Urinary bladder (tissue), 4 donors: Measurements from ENCODE around the gene MMP15. TPM values are rescaled to one million over a fixed set of nuclear protein-coding genes. Genes with fewer than 3 reads are reported as not detected.

Source experiments
- DNase-seq: peaks from one replicate; pipeline ENCODE4 v3.0.0-alpha.2; 2015; ENCODE audit errors: extremely low spot score
- H3K27ac ChIP-seq: one replicate; pipeline ENCODE4 v1.5.1; 2013; ENCODE audit warnings: low read depth, mild to moderate bottlenecking, moderate library complexity
- H3K36me3 ChIP-seq: one replicate; pipeline ENCODE4 v1.6.1; 2013; ENCODE audit warnings: mild to moderate bottlenecking, moderate library complexity; ENCODE audit not compliant: insufficient read depth
- H3K4me1 ChIP-seq: one replicate; pipeline ENCODE4 v1.6.1; 2013; ENCODE audit warnings: mild to moderate bottlenecking, moderate library complexity; ENCODE audit not compliant: insufficient read depth
- H3K4me3 ChIP-seq: one replicate; pipeline ENCODE4 v1.5.1; 2013; ENCODE audit warnings: low read depth, low read length
- WGBS: extraction: QIAGEN DNeasy Blood & Tissue Kit; methylation state at CpG from one replicate; pipeline ENCODE4 v1.1.7; 2013; 5-methylcytosine and 5-hydroxymethylcytosine counted together
- polyA plus RNA-seq: library from polyadenylated mRNA; stranded (reverse); fragments of 200-250 nt; gene quantifications from one replicate; pipeline ENCODE4 v1.2.3, GENCODE V29; 2013
- total RNA-seq: library from RNA; depleted of rRNA; stranded (reverse); fragments of >200 nt; gene quantifications from one replicate; pipeline ENCODE4 v1.2.3, GENCODE V29; 2014
- donor health status: healthy with polysubstance abuse.
- donor health status: healthy.

MMP15 gene
- total and polyA plus RNA-seq, 2 donors: 10.6 to 11.1 TPM

DNA sequence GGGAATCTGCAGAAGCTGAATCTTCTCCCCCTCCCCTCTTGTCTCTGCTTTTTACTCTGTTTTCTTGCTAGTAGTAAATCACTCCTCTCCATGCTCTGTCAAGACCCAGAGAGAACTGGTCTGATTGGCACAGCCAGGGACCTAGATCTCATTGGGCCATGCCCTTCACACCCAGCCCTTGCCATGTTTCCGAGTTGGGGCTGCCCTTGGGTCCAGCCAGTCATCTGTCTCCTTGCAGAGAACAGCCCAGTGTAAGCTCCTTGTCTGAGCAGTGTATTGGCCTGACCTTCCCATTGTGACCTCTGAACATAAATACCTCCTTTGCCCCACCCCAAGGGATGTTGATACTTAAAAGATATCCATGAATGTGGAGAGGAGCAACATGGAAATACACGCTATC is 3.9 kb downstream of the MMP15 start:
- Histone ChIP-seq H3K27ac (no peak overlapping the region), H3K4me1 (no peaks in the 10 kb centered on the region), H3K36me3 (no peaks in the 10 kb centered on the region), H3K4me3 (no peak overlapping the region)
- 92% methylated on average over 2 of the region's 2 CpGs for WGBS
- DNase-seq: no peak

DNA sequence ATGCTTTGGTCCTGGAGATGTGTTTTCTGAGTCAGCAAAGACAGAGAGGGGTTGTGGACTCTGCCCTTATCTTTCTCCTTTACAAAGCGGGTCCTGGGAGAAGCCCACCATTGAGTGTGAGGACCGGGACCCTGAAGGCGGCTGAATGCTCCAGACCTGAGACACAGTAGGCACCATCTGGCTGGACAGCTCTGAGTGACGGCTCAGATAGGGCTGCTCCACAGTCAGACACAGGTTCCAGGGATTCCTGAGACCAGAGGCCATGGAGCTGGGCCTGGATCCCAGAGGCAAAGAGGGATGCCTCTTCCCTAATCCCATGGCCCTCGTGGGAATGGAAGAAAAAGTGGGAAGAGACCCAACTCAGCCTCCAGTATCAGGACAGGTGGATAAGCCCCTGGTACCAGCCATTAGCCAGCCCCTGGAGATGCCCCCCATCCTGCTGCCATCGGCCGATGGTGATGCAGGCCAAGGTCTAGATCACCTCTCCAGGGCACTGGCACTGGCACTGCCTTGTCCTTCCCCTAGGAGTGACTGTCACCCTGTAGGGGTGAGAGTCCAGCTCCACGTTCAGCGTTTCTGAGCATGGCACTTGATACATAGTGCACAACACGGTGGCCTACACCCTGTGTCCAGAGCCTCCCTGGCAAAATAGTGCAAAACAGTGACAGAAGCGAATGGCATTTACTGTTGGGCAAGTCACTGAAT is 4.7 kb downstream of the MMP15 start:
- Histone ChIP-seq H3K36me3 (no peaks in the 10 kb centered on the region), H3K4me1 (no peaks in the 10 kb centered on the region), H3K4me3 (no peak overlapping the region), H3K27ac (no peak overlapping the region)
- 85% methylated on average over 11 of the region's 11 CpGs for WGBS
- no peak for DNase-seq

DNA sequence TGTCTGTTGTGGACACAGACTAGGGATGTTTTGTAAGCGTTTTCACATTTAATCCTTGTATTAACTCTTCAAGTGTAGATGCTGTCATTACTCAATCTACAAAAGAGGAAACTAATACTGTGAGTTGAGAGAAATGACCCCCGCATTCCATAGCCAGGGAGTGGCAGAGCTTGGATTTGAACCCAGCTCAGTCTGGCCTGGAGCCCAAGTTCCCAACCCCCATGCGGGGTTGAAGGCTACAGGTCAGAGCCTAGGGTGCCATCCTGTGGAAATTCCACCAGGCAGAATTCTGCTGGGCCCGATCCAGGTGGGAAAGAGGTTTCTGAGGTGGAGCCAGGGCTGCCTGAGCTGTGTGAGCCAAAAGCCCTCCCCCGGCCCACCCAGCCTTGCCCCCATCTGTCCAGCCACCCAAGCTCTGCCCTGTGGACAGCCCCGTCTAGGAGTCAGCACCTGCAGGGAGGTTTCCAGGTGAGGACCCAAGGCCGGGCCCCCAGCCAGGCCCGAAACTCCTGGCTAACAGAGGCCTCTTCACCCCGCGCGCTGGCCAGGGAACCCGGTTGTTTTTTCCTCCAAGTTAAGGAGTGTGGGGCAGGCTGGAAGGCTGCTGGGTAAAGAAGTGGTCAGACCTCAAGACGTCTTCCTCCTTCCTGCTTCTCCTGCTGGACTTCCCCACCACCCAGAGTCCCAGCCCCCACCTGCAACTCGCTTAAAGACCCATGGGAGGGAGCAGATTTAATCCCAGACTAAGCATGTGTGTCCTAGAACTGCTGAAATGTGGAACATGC is 5.7 kb downstream of the MMP15 start:
- 66% methylated on average over 14 of the region's 14 CpGs for WGBS
- no peaks in the 10 kb centered on the region for H3K4me1 ChIP-seq
- H3K27ac ChIP-seq: no peak overlapping the region

GRCh38 chr16:58032710-58033293 is 7.2 kb downstream of the MMP15 start:
- H3K36me3 ChIP-seq: no peaks in the 10 kb centered on the region
- no peak for DNase-seq
- no peak overlapping the region for H3K27ac ChIP-seq
- H3K4me3 ChIP-seq: no peak overlapping the region
- H3K4me1 ChIP-seq: no peaks in the 10 kb centered on the region
- WGBS: 30% methylated on average over 15 of the region's 15 CpGs

More for the DNA sequence above, 5.7 kb downstream of the MMP15 start:
- Histone ChIP-seq H3K4me3 (no peak overlapping the region), H3K36me3 (no peaks in the 10 kb centered on the region)
- no peak for DNase-seq

DNA sequence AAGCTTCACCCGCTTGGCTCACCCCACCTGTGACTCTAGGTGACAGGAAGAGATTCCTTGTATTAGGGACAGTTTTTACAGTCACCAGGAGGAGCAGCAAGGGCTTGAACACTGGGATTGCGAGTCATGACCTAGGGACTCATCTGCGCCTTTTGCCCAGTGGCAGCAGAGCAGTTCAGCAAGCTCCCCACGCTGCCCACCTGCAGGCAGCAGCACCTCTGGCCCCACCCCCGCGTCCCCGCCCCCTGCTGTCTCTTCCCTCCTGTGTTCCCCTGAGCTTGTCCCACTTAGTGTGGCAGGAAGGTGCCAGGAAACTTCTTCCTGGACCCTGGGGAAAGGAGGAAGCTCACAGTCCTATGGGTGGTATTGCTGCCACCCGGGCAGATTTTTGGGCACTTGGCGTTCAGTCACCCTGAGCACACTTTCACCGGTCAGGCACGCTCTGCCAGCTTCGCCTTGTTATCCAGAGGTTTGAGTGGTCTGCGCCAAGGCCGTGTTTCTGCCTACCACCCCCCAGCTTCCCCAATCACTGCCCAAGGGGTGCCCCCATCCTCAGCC is 8.7 kb downstream of the MMP15 start:
- DNase-seq: no peak
- 95% methylated on average over 14 of the region's 14 CpGs for WGBS
- Histone ChIP-seq H3K4me1 (no peaks in the 10 kb centered on the region), H3K27ac (no peak overlapping the region), H3K4me3 (no peak overlapping the region), H3K36me3 (no peaks in the 10 kb centered on the region)

DNA sequence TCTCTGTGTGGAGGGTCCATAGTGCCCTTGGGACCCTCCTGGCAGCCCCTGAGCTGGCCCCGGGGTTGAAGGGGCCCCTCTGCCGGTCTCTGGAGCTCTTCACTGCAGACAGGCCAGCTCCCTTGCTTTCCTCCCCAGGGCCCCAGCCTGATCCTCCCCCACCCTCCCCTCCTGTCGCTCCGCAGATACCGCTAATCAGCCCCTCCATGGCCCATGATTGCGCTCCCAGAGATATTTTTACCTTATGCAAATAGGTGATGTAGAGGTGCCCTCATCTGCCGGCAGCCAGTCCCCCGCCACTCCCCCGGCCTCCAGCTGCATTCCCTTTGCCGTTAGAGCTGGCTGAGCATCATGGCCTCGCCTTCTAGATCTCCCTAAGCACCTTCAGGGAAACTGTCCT is 9.2 kb downstream of the MMP15 start:
- Histone ChIP-seq H3K36me3 (no peaks in the 10 kb centered on the region), H3K4me3 (no peak overlapping the region), H3K4me1 (no peaks in the 10 kb centered on the region), H3K27ac (no peak overlapping the region)
- WGBS: 80% methylated on average over 11 of the region's 11 CpGs
- no peak for DNase-seq

DNA sequence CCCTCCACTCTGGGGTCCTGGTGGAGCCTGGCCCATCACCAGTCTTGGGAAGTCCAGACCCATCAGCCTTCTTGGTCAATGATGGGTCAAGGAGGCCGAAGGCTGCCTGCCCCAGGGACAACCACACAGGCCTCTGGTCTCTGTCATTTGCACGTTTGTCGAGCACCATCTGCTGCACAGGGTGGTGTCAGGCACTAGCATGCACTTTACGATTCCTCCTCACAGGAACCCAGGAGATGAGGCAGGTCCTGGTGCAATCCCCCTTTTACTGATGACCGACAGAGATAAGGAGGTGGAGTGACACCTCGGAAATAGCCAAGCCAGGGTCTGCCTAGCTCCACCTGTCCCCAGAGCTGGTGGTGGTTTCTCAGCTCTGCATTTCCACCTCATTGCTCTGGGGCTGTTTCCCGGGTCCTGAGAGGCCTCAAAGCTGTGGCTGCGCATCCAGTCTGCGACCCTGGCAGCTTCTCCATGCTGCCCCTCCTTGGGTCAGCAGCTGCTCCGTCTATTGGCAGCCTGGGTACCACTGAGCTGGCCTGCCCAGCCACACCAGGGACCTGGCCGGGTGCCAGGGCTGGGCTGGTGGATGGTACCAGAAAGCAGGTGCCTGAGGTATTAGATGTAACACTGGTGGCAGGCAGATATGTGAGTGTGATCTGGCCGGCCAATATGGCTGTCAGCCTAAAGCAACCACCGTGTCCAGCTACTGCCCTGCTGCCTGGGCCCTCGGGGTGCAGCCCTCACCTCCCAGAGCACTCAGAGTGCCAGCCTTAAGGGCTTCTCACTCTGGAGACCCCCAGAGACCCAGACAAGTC is 10.0 kb downstream of the MMP15 start:
- H3K36me3 ChIP-seq: no peaks in the 10 kb centered on the region
- no peaks in the 10 kb centered on the region for H3K4me1 ChIP-seq
- WGBS: 86% methylated on average over 14 of the region's 14 CpGs

DNA sequence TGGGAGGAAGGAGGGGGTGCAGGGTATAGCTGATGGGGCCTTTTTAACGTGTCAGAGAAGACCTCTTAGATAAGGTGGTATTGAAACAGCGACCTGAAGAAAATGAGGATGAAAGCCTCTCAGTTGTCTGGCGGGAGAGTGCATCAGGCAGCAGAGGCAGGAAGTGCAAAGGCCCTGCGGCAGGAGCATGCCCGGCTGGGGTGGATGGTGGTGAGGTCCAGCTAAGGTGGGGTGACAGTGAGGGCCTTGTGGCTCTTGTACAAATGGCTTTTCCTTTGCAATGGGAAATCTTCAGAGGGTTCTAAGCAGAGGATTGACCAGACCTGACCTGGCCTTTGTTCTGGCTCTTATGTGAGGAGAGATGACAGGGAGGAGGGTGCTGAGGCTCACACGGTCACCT is 11.4 kb downstream of the MMP15 start:
- H3K27ac ChIP-seq: no peak overlapping the region
- H3K4me1 ChIP-seq: no peaks in the 10 kb centered on the region
- 93% methylated on average over 6 of the region's 6 CpGs for whole genome bisulfite sequencing
- DNase-seq: no peak
- no peak overlapping the region for H3K4me3 ChIP-seq
- H3K36me3 ChIP-seq: no peaks in the 10 kb centered on the region

More for the DNA sequence above, 10.0 kb downstream of the MMP15 start:
- Histone ChIP-seq H3K4me3 (no peak overlapping the region), H3K27ac (no peak overlapping the region)
- DNase-seq: no peak

DNA sequence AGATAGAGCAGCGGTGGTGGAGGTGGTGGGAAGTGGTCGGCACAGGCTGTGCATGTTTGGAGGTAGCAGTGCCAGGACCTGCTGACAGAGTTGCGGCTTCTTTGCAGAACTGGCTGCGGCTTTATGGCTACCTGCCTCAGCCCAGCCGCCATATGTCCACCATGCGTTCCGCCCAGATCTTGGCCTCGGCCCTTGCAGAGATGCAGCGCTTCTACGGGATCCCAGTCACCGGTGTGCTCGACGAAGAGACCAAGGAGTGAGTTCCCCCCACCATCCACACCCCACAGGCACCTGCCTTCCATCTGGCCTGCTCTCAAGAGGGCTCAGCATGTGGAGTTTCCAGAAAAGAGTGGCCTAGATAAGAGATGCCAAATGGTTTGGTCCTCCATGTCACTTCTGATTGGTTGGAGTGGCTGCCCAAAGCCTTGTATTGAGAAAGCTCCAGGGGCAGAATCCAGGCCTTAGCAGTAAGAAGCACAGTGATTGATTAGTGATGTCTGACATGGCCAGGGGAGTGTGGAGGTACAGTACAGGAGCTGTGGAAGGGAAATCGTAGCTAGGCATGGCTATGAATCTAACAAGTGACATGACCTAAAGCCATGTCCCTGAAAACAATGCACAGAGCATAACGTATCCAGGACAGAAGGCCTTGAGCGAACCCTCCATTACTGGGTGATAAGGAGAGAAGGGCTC is 12.0 kb downstream of the MMP15 start:
- DNase-seq: no peak
- no peak overlapping the region for H3K27ac ChIP-seq
- H3K36me3 ChIP-seq: no peaks in the 10 kb centered on the region
- H3K4me3 ChIP-seq: no peak overlapping the region
- H3K4me1 ChIP-seq: no peaks in the 10 kb centered on the region
- 95% methylated on average over 16 of the region's 16 CpGs for WGBS

DNA sequence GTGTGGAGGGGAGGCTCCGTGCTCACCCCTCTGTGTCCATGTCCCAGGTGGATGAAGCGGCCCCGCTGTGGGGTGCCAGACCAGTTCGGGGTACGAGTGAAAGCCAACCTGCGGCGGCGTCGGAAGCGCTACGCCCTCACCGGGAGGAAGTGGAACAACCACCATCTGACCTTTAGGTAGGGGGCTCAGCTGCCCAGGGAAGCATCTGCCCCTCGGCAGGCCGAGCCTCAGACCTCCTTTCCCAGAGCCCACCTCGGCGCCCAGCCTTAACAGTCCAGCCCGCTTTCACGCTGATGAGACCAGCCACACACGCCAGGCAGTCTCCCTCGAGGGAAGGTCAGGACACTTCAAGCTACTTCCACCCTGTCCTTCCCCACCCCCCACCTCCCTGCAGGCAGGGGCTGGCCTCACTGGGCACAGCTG is 12.7 kb downstream of the MMP15 start:
- 92% methylated on average over 20 of the region's 20 CpGs for WGBS
- no peaks in the 10 kb centered on the region for H3K36me3 ChIP-seq
- DNase-seq: no peak
- H3K4me1 ChIP-seq: no peaks in the 10 kb centered on the region
- no peak overlapping the region for H3K4me3 ChIP-seq
- H3K27ac ChIP-seq: no peak overlapping the region

- Histone ChIP-seq H3K27ac (no peak overlapping the region), H3K36me3 (no peaks in the 10 kb centered on the region), H3K4me3 (no peak overlapping the region), H3K4me1 (no peaks in the 10 kb centered on the region)
- WGBS: 94% methylated on average over 26 of the region's 26 CpGs
- DNase-seq: no peak
These were observed 14.4 kb downstream of the MMP15 start for GRCh38 chr16:58039829-58040495.

GRCh38 chr16:58040496-58040846 is 14.9 kb downstream of the MMP15 start:
- no peaks in the 10 kb centered on the region for H3K4me1 ChIP-seq
- no peaks in the 10 kb centered on the region for H3K36me3 ChIP-seq
- no peak for DNase-seq
- 95% methylated on average over 12 of the region's 12 CpGs for WGBS
- no peak overlapping the region for H3K4me3 ChIP-seq
- no peak overlapping the region for H3K27ac ChIP-seq
